GM04503 (cell line): ENCODE data around the gene USP36.

Experiments
- DNase-seq: peaks from one replicate; pipeline ENCODE4 v3.0.0-alpha.2; 2012; ENCODE audit warnings: low read depth

USP36 gene

DNA sequence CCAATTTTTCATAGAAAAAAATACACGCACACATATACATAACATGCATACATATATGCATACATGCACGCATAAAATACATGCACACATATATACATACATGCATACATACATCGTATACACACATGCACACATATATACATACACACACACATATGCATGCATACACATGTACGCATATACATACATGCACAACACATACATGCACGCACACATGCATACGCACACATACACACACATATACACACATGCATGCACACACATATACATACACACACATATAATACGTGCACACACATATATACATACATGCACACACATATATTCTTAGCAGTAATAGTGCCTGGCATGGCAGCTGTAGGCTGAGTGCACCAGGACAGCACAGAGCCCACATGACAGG lies 24.9 kb downstream of the USP36 start:
- DNase-seq, result no peak

DNA sequence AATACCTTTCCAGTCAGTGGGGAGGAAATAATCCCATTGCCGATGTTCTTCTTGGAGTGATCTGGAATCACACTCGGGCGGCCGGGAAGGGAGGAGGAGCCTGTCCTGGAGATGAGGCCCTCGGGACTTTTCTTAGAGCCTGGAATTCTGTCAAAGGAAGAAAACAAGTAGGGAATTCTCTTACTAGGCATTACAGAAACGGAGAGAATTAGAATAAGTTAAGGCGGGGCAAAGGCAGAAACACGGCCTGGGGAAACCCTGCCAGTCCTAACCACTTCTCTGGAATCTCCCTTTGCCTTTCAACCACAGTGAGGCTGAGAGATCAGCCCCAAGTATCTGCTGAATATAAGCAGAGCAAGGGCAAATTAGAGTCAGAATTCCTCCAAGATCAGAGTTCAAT lies 27.8 kb downstream of the USP36 start:
- no peak for DNase-seq

DNA sequence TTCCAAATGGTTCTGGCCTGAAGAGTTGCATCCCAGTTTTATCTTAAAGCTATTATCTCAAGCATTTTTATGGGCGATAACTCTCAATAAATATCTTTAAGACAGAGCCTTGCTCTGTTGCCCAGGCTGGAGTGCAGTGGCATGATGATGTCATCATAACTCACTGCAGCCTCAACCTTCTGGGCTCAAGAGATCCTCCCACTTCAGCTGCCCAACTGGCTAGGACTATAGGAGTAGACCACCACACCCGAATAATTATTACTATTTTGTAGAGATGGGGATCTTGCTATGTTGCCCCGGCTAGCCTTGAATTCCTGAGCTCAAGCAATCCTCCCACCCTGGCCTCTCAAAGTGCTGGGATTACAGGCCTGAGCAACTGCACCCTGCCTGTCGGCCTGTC lies 32.5 kb downstream of the USP36 start:
- no peak for DNase-seq

DNA sequence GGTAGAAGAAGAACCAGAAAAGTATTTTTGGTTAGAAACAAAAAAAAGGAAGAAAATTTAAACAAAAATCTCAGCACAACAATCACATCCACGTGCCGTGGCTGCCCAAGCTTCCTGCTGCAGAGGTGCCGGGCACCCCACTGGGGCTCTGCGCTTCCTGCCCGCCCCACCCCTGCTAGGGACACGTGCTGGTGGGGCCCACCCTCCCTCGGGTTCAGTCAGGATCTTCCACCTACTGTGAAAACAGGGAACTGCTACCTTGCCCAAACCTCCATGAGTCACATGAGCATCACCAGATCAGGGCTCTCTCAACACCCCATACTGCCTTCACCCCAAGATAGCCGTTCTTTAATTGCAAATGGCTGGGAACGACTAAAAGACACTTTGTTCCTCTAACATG lies 34.2 kb downstream of the USP36 start:
- DNase-seq, result no peak

DNA sequence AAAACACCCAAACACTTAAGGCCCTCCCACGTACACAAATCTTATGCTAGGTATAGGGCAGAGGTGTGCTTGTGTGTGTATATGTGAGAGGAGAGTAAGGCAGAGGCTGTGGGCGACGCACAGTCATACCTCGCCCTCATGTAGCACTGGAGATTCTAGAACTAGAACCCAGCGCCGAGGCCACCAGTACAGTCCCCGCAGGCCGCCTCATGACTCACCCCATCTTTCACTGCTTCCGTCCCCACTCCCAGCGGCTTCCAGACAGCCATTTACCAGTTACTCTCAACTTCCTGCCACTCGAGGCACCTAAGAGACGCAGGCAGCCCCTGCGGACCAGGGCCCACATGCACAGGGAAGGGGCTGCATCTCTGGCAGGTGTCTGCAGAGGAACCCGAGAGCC lies 35.3 kb downstream of the USP36 start:
- DNase-seq, result no peak

DNA sequence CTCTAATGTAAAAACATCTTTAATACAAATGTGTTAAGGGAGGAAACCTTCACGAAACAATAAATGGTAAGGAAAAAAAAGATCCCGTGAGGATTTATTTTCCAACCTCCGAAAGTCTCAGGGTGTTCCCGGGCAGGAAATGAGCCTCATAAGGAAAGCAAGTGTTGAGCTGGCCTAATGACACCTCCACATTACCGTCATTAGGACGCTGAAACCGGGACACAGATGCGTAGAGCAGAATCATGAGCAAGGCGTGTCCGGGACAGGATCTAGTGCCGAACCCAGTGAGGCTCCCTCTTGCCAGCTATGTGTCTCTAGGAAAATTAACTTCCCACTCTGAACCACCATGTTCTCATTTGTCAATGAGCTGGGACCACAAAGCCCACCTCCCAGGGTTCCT lies 35.8 kb downstream of the USP36 start:
- no peak for DNase-seq

DNA sequence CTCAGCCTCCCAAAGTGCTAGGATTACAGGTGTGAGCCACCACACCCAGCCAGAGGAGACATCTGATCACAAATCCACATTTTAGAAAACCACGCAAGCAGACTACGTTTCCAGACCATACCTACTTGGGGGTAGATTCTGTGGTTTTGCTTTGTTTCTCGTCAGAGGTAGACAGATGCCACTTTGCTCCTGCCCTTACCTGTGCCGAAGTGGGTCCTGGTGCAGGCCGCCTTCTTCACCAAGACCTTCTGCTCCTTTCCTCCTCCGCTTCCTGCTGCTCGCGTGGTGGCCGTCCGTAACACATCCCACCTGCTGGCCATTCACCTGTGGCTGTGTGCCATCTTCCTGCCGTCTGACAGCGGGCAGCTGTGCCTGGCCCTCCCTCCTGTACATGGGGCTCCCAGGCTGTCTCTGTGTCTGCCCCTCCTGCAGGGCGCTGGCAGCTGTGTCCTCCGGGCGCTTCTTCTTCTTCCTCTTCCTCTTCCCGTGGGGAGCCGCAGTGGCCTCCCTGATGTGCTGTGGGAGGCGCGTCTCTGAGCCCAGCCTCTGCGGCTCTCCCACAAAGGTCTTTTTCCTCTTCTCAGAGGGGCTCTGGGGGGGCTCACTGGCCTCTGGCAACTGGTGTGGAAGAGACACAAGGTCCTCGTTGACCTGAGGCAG lies 37.3 kb downstream of the USP36 start:
- DNase-seq, result no peak

DNA sequence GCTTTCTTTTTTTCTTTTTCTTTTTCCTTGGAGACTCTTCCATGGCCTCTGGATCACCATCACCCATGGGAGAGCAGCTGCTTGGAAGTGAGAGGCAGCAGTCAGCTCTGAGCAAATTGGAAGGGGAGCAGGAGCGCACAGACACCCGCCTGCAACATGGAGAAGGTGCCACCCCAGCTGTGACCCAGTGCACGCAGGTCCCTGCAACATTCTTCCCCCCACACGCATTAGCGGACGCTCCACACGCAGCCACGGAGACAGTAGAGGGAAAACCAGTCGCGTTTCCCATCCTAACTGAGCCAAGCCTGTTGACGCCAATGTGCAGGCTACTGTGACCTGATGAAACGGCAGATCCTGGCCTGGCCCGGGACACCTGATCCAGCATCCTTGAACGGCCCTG lies 38.2 kb downstream of the USP36 start:
- no peak for DNase-seq

DNA sequence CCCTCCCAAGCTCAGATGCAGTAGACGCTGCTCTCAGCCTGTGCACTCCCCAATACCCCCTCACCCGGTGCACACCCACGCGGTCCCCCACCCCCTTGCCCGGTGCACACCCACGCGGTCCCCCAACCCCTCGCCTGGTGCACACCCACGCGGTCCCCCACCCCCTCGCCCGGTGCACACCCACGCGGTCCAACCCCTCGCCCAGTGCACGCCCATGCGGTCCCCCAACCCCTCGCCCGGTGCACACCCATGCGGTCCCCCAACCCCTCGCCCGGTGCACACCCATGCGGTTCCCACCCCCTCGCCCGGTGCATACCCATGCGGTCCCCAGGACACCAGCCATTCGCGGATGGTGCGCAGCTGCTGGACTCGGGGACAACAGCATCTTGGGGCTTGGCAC lies 38.6 kb downstream of the USP36 start:
- no peak for DNase-seq

DNA sequence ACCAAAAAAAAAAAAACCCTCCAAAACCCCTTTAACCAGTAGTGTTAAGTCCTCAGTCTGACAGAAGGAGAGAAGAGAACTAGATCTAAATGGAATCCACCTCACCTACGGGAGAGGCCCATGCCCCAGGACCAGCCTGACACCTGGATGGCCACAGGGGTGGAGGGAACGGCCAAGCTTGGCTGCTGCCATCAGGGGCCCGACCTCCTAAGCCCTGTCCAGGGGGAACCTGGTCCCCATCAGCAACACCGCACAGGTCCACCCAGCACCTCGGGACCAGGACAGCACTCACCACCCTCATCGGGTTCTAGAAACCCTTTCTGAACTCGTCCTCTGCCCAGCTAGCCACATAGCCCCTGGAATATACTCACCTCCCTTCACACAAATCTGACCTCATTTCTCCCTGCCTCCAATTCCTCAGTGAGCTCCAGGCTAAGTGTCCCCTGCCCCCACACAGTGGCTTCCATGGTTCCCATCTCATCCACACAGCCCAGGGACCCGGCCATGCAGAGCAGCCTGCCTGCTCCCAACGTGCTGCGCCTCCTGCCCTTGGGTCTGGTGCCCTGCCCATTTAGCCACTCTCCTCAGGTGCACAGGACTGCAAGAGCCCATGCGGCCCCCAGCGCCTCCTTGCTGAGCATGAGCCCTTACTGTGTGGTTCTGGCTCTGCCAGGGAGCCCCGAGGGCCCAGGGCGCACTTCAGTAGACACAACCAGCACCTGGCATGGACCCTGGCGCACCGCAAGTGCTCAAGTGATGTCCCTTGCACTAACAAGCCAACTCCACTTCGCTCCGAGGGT lies 40.3 kb downstream of the USP36 start:
- DNase-seq, result no peak

DNA sequence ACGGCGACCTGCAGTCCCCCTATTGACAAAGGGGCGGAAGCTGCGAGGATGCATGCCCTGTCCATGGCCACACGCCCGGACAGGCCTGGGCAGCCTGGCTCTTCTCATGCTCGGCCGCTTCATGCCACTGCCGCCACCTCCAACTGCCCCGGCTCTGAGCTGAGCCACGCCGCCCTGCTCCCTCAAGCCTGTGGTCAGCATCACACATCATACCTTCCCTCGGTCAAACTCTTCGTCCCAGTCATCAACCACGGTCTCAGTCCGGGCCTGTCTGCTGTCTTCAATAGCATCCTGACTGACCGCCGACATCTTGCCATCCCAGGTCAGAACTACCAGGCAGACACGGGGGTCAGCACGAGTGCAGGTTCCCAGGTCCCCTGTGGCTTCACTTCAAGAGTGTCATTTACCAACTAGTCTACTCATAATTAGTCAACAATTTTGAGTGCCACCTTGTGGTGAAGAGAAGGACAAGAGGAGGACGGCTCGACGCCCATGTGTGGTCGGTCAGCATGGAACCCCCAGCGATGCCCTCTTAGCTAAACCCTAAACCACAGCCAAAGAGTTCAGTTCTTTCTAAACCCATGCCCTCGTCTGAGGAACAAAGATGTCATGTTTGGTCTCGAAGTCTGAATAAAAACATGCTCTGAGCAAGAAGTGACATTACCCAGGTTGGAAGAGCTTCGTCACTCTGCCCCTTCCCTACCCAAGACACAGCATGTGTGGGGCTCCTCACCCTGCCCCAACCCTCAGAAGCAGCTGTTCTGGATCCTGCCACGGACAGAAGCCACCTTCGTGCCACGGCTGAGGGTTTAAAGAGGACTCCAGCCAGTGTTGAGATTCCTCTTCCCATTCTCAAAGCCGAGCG lies 41.7 kb downstream of the USP36 start:
- DNase-seq, result no peak

DNA sequence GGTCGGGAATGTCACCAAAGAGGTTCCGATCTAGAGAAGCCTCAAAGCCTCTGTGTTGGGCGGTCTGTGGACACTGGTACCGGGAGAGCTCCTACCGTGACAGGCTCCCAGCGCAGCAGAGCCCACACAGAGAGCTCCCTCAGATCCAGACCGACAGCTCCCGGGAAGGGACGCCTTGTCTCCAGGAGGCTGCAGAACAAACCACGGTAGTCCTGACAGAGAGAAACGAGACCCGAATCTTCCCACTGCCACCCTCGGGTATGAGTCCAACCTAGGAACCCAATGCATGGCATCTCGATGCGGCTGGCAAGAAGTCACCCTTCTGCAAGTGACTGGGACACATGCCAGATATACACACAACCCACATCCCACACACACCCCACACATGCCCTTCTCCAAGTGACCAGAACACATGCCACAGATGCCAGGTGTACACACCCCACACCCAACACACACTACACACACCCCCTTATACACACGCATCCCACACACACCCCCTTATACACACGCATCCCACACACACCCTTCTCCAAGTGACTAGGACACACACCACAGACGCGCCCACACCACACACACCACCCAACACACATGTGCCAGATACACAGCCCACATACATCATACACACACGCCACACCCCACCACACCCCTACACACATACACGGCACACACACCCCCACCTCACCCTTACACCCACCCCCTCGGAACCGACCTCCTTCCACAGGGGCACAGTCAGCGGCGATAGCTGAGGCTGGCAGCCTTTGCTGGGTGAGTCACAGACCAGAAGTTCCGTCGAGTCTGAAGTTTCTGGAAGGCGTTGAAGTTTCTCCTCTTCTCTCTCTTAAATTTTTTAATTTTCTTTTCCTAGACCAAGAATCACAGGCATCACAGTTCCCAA lies 42.7 kb downstream of the USP36 start:
- no peak for DNase-seq

DNA sequence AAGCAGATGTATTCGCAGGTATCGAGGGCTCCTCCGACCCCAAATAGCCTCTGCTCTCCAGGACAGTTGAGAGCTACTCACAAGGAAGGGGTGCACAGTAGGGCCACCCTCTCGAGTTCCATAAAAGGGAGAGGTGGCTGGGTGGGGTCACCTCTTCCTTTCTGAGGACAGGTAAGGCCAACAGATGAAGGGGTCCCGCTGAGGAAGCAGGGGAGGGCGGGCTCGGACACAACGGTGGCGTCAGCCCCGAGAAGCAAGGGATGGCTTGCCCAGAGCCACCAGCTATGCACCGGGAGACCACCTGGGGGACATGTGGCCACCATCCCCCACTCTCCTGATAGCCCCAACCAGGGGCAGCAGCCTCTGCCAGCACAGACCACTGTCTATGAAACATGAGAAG lies 43.4 kb downstream of the USP36 start:
- DNase-seq, result no peak

DNA sequence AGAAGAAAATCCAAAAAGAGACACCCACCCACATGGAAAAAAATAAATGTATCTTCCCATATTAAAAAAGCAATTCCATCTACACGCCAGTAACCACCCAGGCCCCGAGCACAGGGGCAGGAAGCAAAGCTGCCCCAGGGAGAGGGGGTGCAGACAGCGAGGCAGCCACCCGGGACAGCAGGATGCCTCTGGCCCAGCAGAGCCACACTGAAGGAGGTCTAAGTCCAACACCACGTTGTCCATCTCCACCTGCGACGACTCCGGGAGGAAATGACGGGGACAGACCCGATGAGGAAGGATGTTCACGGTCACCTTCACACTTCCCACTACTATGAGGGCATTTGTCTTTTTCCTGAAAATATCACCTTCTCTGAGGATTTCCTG lies 44.1 kb downstream of the USP36 start:
- no peak for DNase-seq

DNA sequence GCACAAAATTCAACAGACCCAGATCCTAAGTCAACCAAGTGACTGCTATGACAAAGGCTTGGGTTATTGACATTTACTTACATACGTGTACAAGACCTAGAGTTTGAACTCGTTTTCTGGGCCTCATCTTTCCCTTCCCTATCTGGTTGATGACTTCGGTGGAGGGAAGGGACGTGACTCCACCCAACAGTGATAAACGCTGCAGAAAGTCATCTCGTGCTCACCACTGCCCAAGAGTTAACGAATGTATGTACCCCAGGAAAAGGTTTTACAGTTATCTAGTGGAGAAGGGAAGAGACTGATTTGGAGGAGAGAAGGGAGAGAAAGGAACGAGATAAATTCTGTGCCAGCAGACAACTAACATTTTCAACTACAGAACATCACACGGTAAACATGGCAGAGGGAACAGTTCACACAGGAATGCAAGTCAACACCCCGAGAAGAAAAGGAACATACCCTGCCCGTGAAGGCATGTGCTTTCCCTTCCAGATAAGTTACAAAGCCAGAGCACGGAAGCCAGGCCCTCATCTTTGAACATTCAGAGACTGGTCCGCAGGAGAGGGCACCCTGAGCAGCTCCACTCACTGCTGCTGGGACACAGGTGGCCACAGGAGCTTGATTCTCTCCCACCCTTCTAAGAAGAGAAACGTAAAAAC lies 44.6 kb downstream of the USP36 start:
- no peak for DNase-seq

DNA sequence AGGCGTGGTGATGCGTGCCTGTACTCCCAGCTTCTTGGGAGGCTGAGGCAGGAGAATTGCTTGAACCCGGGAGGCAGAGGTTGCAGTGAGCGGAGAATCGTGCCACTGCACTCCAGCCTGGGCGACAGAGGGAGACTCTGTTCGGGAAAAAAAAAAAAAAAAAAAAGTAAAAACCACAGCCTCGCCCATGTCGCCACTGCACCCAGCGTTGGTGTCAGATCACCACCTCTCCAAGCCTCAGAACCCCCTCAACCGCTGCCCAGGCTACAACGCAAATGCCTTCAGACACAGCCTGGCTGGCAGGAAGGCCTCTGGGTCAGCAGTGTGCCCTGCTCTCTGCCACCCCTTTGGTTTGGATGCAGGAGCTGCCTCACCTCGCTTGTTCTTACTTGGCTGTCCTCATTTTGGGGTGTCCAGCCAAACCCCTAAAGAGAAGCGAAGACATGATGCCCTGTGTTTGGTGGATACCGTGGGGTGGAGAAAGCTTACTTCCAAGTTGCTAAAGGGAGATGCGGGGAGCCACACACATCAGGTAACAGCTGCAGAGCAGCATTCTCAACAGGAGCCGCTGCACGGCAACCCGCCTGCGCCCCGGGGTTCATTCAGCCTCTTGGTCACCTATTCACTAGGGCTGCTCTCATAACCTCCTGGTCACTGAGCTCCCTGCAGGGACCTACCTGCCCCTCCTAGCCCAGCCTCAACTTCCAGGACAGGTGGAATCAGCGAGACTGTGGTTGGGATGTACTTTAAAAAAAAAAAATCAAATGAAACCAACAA lies 45.6 kb downstream of the USP36 start:
- DNase-seq, result no peak

DNA sequence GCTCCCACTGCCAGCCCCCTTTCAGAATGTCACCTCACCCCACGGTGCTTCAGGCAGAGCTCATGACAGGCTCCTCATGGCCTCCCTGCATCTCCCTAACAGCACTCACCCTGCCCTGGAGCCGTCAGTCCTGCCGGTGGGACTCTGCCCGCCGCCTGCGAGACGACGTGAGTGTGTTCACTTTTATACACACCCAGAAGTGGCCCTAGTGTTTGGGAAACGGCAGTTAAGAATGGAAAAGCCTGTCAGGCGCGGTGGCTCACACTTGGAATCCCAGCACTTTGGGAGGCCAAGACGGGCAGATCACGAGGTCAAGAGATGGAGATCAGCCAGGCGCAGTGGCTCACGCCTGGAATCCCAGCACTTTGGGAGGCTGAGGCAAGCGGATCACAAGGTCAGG lies 46.2 kb downstream of the USP36 start:
- DNase-seq, result no peak

DNA sequence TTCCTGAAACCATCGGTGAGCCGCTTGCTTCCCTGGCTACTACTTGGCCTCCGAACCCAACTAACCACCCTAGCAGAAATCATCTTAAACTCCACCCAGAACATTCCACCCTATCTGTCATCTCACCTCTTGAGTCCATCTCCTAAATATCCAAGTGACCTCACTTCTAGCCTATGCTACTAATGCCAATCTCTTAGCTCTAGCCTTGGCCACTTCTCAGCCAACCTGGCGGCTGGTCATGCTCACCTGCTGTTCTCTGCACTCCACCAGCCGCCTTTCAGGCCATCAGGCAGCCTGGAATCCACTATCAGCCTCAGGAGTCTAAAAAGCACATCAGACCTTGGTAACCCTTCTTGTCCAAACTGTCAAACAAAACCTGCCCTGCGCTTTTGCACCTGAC lies 46.6 kb downstream of the USP36 start:
- no peak for DNase-seq

DNA sequence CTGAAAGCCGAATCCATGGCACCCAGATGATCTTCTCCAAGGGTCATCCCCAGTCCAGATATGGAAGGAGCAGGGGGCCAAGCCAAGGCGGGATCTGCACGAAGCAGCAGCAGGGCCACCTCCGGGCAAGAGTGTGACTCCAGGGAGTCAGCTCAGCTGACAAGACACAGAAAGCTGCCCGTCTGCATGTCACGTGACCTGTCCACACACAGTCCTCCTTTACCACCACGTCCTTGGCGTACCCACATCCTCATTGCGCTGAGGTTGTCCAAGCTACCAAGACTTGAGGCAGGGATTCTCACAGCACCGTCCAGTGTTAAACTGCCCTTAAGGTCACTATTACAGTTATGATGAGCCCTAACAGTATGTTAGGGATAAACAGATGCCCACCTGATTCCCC lies 47.2 kb downstream of the USP36 start:
- DNase-seq, result no peak

DNA sequence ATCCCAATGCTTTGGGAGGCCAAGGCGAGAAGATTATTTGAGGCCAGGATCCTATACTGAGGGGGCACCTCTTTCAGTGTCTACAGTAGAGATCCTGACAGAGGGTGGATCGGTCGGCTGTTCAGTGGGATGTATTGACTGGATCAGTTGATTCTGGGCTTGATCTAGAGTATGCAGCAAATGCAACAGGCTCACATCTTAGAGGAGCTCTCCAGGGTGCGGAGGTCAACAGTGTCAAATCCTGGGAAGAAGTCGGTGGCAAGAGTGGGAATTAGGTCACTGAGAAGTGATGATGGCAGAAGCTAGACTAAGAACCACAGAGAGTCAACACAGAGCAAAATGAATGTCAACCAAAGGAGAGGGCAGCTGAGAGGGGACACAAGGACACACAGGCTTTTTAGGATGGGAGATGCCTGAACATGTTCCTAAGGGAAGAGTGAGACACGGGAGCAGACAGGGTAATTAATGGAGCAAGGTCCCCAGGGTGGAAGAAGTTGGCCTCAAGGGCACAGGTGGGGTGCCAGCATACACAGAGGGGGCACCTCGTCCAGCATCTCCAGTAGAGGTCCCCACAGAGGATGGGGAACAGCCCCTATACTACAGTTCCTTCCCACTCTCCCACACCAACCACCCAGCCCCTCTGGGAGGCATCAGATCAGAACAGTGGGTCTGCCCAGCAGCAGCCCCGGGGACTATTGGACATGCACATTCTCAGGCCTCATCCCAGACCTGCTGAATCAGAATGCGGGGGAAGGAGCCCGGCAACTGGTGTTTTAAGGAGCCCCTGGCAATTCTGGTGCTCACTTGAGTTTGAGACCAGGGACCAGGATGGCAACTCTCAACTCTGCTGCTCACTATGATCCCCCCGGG lies 48.5 kb downstream of the USP36 start:
- DNase-seq, result no peak
